Uterus (tissue), 4 donors: ENCODE results near the gene CYP4F11. TPM values are rescaled to one million over a fixed set of nuclear protein-coding genes. Genes with fewer than 3 reads are reported as not detected.
"Not testable (repeated sequence)": the region's sequence is repeated elsewhere in the genome, so short reads cannot be mapped to it uniquely, and the experiment has no call there.

Experiments used
- DNase-seq, 2 donors: peaks; one replicate each; pipeline ENCODE4 v3.0.0-alpha.2; 2019 to 2020
- H3K27ac ChIP-seq, 2 donors: fragments of 200-600 bp; sonication (generic); 1 replicate in 1 of 2; 2 replicates in 1 of 2; pipeline ENCODE4 v1.5.1; 2016 to 2018
- H3K27me3 ChIP-seq, 2 donors: fragments of 200-600 bp; sonication (generic); one replicate each; pipeline ENCODE4 v1.5.1; 2018 to 2019; ENCODE audit warnings: control low read depth in 1 of 2
- H3K36me3 ChIP-seq, 2 donors: fragments of 200-600 bp; sonication (generic); one replicate each; pipeline ENCODE4 v1.5.1; 2019; ENCODE audit warnings: control low read depth in 1 of 2
- H3K4me1 ChIP-seq, 2 donors: fragments of 200-600 bp; sonication (generic); one replicate each; pipeline ENCODE4 v1.5.1; 2018 to 2019; ENCODE audit warnings: control low read depth in 1 of 2
- H3K4me3 ChIP-seq, 2 donors: fragments of 200-600 bp; sonication (generic); 1 replicate in 1 of 2; 2 replicates in 1 of 2; pipeline ENCODE4 v1.5.1; 2018 to 2019; ENCODE audit warnings: mild to moderate bottlenecking in 1 of 2
- H3K9me3 ChIP-seq, 2 donors: fragments of 200-600 bp; sonication (generic); one replicate each; pipeline ENCODE4 v1.5.1; 2019; ENCODE audit warnings: control low read depth in 1 of 2
- POLR2A ChIP-seq, 2 donors: fragments of 450-650 bp; IDR thresholded peaks; one replicate each; pipeline ENCODE4 v1.6.1; 2016; ENCODE audit warnings: antibody characterized with exemption in 2 of 2, mild to moderate bottlenecking in 1 of 2, moderate library complexity in 1 of 2
- intact Hi-C: fragments of 100-400 bp; cut with DNase I; formaldehyde crosslinking; loops from one replicate; pipeline ENCODE4 v1.15.1; 2023; ENCODE audit warnings: low total_unique reads
- total RNA-seq, 4 donors: library from RNA; depleted of rRNA in 3 of 4; stranded (reverse); fragments of >200 nt in 3 of 4; gene quantifications; one replicate each; pipeline versions ENCODE4 v1.1.0 to v1.2.4, GENCODE V29; 2014 to 2023
- TF ChIP-seq, protein P1 (sequence below), 4 experiments: fragments of 200-600 bp in 2 of 4; fragments of 450-650 bp in 2 of 4; sonication (generic) in 2 of 4; IDR thresholded peaks; one replicate each; pipeline ENCODE4 v1.5.1; 2016 to 2019; ENCODE audit warnings: antibody characterized with exemption in 4 of 4, mild to moderate bottlenecking in 2 of 4, moderate library complexity in 1 of 4
- donor health status: DM: yes; HTN: yes; CAD: no.

CYP4F11 gene
- total RNA-seq, 4 donors from 2014 or later = 0.21 to 0.24 TPM; not detected in 2

DNA sequence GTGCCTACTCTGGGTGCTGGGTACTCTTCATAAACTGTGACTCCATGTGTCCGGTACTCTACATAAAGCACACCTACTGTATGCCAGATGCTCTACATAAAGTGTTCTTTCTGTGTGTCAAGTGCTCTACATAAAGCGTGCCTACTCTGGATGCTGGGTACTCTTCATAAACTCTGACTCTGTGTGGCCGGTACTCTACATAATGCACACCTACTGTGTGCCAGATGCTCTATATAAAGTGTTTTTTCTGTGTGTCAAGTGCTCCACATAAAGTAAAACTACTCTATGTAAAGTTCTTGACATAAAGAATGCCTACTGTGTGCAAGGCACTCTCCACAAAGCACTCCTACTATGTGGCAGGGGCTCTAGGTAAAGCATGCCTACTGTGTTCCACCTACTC is 1.8 kb upstream of the CYP4F11 start:
- intact Hi-C loops = no loop called here
- Histone ChIP-seq H3K27ac (no peak overlapping the region), H3K4me3 (no peak overlapping the region), H3K9me3 (no peaks in the 10 kb centered on the region), H3K27me3 (peaks cover 0 to under 1% of the 10 kb centered on the region in 2 donors), H3K4me1 (no peaks in the 10 kb centered on the region), H3K36me3 (no peaks in the 10 kb centered on the region)
- no peak for TF ChIP-seq POLR2A (IDR thresholded peaks at IDR 0.05)
- DNase-seq = no peak

DNA sequence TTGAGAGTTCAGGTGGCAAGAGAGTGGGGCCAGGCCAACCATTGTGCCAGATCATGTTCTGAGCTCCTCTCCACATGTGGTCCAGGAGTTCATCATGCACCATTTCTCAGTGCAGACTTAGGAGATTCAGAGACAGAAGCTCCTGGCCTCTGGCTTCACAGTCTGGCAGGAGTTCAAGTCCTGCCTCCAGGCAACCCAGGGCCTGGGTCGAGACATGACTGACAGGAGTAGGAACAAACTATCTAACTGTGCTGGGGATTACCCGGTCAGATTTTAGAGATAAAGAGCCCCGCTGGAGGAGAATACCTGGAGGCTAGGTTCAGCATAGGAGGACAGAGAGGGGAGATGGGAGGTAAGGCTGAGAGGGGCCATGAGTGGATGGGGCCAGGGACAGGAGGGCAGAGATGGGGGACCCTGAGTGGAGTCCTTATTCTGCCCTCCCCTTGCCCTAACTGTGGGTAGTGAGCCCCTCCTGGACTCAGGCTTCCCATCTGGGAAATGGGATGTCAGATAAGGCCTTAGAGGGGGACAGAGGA is 906 bp upstream of the CYP4F11 start:
- H3K27ac ChIP-seq = no peak overlapping the region
- intact Hi-C loops = no loop called here
- TF ChIP-seq, protein P1, sequence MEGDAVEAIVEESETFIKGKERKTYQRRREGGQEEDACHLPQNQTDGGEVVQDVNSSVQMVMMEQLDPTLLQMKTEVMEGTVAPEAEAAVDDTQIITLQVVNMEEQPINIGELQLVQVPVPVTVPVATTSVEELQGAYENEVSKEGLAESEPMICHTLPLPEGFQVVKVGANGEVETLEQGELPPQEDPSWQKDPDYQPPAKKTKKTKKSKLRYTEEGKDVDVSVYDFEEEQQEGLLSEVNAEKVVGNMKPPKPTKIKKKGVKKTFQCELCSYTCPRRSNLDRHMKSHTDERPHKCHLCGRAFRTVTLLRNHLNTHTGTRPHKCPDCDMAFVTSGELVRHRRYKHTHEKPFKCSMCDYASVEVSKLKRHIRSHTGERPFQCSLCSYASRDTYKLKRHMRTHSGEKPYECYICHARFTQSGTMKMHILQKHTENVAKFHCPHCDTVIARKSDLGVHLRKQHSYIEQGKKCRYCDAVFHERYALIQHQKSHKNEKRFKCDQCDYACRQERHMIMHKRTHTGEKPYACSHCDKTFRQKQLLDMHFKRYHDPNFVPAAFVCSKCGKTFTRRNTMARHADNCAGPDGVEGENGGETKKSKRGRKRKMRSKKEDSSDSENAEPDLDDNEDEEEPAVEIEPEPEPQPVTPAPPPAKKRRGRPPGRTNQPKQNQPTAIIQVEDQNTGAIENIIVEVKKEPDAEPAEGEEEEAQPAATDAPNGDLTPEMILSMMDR (IDR thresholded peaks at IDR 0.05) = no peak
- no peak for TF ChIP-seq POLR2A (IDR thresholded peaks at IDR 0.05)

DNA sequence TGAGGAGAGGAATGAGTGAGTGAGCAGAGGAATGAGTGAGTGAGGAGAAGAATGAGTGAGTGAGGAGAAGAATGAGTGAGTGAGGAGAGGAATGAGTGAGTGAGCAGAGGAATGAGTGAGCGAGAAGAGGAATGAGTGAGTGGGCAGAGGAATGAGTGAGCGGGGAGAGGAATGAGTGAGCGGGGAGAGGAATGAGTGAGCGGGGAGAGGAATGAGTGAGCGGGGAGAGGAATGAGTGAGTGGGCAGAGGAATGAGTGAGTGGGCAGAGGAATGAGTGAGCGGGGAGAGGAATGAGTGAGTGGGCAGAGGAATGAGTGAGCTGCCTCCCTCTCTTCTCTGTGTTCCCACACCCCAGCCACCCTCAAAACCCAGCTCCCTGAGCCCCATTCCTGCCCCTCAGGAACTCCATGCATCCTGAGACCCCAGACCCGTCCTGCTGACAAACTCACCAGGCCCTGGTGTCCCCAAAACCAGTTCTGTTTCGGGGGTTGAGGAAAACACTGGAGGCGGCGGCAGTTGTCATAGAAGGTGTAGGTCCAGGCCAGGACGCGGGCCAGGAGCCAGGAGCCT is 483 bp downstream of the CYP4F11 start:
- not testable (repeated sequence) for H3K4me3 ChIP-seq

More for the DNA sequence above, 906 bp upstream of the CYP4F11 start:
- peaks cover 0 to 9% of the 10 kb centered on the region in 2 donors for H3K27me3 ChIP-seq
- no peaks in the 10 kb centered on the region for H3K36me3 ChIP-seq
- H3K4me3 ChIP-seq = no peak overlapping the region
- H3K9me3 ChIP-seq = no peaks in the 10 kb centered on the region
- no peak for DNase-seq
- no peaks in the 10 kb centered on the region for H3K4me1 ChIP-seq

DNA sequence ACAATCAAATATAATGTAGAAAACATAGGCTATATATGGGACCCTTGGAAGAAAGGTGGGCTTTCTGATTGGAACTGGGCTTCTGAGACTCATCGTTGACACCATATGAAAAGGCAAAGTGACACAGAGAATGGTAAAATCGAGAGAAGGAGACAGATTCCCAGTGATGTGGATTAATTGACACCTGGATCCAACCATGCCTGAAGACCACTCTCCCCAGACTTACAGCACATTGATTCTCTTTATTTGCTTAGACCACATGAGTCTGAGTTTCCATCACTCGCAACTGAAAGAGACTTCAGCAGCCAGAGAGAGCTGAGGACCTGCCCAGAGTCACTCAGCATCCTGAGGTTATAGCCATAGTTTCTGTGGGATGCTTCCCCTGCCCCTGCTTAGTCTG is 6.0 kb downstream of the CYP4F11 start:
- Histone ChIP-seq H3K9me3 (no peaks in the 10 kb centered on the region), H3K4me1 (no peaks in the 10 kb centered on the region), H3K36me3 (no peaks in the 10 kb centered on the region), H3K4me3 (no peak overlapping the region), H3K27ac (no peak overlapping the region), H3K27me3 (peaks cover 0 to 23% of the 10 kb centered on the region in 2 donors)
- intact Hi-C loops = no loop called here
- no peak for DNase-seq
- no peak for TF ChIP-seq POLR2A (IDR thresholded peaks at IDR 0.05)
- TF ChIP-seq, protein P1 (IDR thresholded peaks at IDR 0.05) = no peak

More for the DNA sequence above, 483 bp downstream of the CYP4F11 start:
- H3K9me3 ChIP-seq, H3K4me1 ChIP-seq, H3K36me3 ChIP-seq, H3K27ac ChIP-seq, DNase-seq, intact Hi-C loops: not testable (repeated sequence)
- H3K27me3 ChIP-seq = peaks cover 0 to 17% of the 10 kb centered on the region in 2 donors

DNA sequence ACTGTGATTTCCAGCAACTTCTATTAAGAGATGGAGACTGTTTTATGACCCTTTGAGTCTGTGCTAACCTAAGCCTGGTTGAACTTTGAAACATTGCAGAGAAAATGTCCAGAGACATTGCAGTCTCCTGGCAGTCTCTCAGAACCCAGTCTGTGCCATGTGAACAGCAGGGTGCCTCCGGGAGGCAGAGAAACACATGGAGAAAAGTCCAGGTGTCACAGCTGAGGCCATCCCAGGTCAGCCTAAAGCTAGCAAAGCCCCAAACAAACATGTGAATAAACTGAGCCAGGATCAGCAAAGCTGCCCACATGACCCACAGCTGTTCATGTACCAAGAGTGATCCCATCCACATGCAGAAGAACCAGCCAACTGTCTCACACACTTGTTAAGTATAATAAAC is 7.8 kb downstream of the CYP4F11 start:
- intact Hi-C loops = no loop called here
- no peak for DNase-seq
- TF ChIP-seq, protein P1 (IDR thresholded peaks at IDR 0.05) = no peak
- TF ChIP-seq POLR2A (IDR thresholded peaks at IDR 0.05) = no peak
- Histone ChIP-seq H3K4me1 (no peaks in the 10 kb centered on the region), H3K4me3 (no peak overlapping the region), H3K27me3 (peaks cover 0 to 23% of the 10 kb centered on the region in 2 donors), H3K36me3 (no peaks in the 10 kb centered on the region), H3K9me3 (no peaks in the 10 kb centered on the region), H3K27ac (no peak overlapping the region)

DNA sequence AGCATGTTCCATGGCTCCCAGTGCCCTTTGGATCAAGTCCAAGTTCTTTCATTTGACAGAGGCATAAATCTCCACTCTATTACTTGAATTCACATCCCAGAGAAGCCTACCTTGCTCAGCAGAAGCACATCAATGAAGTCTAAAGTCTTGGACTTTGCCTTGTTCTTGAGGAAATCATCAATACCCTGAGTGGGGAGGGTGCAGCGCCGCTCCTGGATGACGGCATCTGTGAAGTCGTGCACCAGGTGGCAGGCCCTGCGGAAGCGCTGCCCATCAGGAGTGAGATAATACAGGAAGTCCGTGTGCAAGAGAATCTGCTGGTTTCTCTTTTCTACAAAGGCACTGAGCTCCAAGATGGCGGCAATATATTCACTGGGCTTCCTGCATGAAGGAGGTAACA is 10.6 kb downstream of the CYP4F11 start:
- TF ChIP-seq POLR2A (IDR thresholded peaks at IDR 0.05) = no peak
- TF ChIP-seq, protein P1 (IDR thresholded peaks at IDR 0.05) = no peak
- no peaks in the 10 kb centered on the region for H3K4me1 ChIP-seq
- H3K27ac ChIP-seq = no peak overlapping the region
- no peak overlapping the region for H3K4me3 ChIP-seq
- H3K27me3 ChIP-seq = peaks cover 0 to 4% of the 10 kb centered on the region in 2 donors
- H3K36me3 ChIP-seq = no peaks in the 10 kb centered on the region
- DNase-seq = no peak
- H3K9me3 ChIP-seq = no peaks in the 10 kb centered on the region
- intact Hi-C loops = no loop called here
